Upper lobe of right lung (tissue), 1 donor: ENCODE measurements around the gene ASB8. TPM values are rescaled to one million over a fixed set of nuclear protein-coding genes. Genes with fewer than 3 reads are reported as not detected.

Source experiments
- ATAC-seq: fragments of 200-7000 bp; cut with Tn5 transposase; one replicate; pipeline ENCODE4 v1.9.1; 2020; ENCODE audit warnings: mild to moderate bottlenecking, moderate library complexity
- DNase-seq: peaks from one replicate; pipeline ENCODE4 v3.0.0-alpha.2; 2020
- H3K27ac ChIP-seq: fragments of 200-600 bp; one replicate; pipeline ENCODE4 v1.8.0; 2022
- H3K27me3 ChIP-seq: fragments of 200-600 bp; one replicate; pipeline ENCODE4 v1.8.0; 2022; ENCODE audit warnings: mild to moderate bottlenecking
- H3K36me3 ChIP-seq: fragments of 200-600 bp; one replicate; pipeline ENCODE4 v1.8.0; 2022
- H3K4me1 ChIP-seq: fragments of 200-600 bp; one replicate; pipeline ENCODE4 v1.8.0; 2022
- H3K4me3 ChIP-seq: fragments of 200-600 bp; one replicate; pipeline ENCODE4 v1.8.0; 2022; ENCODE audit warnings: mild to moderate bottlenecking
- H3K9me3 ChIP-seq: fragments of 200-600 bp; one replicate; pipeline ENCODE4 v1.8.0; 2022
- CTCF ChIP-seq: fragments of 200-600 bp; IDR thresholded peaks from one replicate; pipeline ENCODE4 v1.8.0; 2022; ENCODE audit warnings: antibody characterized with exemption
- intact Hi-C: fragments of 100-400 bp; cut with DNase I; formaldehyde crosslinking; loops from one replicate; pipeline ENCODE4 v1.11.0; 2022
- total RNA-seq: library from RNA; stranded (reverse); fragmentation: NEBNext Ultra II Directional; extraction: Animal tissue kit (Norgen Biotek cat#: 25700); gene quantifications from one replicate; pipeline ENCODE4 v1.2.1, GENCODE V29; 2021
- donor health status: DM: no; HTN: yes; CAD: no; lungs with severe emphysema.

The ASB8 gene
- total RNA-seq, 1 donor from 2014 or later, result 34.5 TPM

- DNase-seq (no peak), ATAC-seq (no peak)
- Histone ChIP-seq H3K9me3 (no peaks in the 10 kb centered on the region), H3K27ac (no peak overlapping the region), H3K4me3 (no peak overlapping the region), H3K36me3 (peaks cover 16% of the 10 kb centered on the region), H3K27me3 (no peaks in the 10 kb centered on the region), H3K4me1 (peaks cover 7% of the 10 kb centered on the region)
- intact Hi-C loops, result no loop called here
- no peak for TF ChIP-seq CTCF
Measured at GRCh38 chr12:48123169-48123568, 34.1 kb downstream of the ASB8 start.

GRCh38 chr12:48122065-48122834 is 35.1 kb downstream of the ASB8 start:
- DNase-seq, result no peak
- Histone ChIP-seq H3K36me3 (peaks cover 16% of the 10 kb centered on the region), H3K9me3 (no peaks in the 10 kb centered on the region), H3K27ac (no peak overlapping the region), H3K27me3 (no peaks in the 10 kb centered on the region), H3K4me3 (no peak overlapping the region), H3K4me1 (peaks cover 8% of the 10 kb centered on the region)
- no peak for ATAC-seq
- TF ChIP-seq CTCF, result no peak
- intact Hi-C loops, result no loop called here

GRCh38 chr12:48121522-48121921 is 35.8 kb downstream of the ASB8 start:
- H3K4me1 ChIP-seq, result peaks cover 8% of the 10 kb centered on the region
- no peak overlapping the region for H3K27ac ChIP-seq
- intact Hi-C loops, result no loop called here
- H3K27me3 ChIP-seq, result no peaks in the 10 kb centered on the region
- ATAC-seq (no peak), DNase-seq (no peak)
- no peak for TF ChIP-seq CTCF
- H3K36me3 ChIP-seq, result peaks cover 16% of the 10 kb centered on the region
- H3K4me3 ChIP-seq, result no peak overlapping the region
- no peaks in the 10 kb centered on the region for H3K9me3 ChIP-seq

- no peak for ATAC-seq
- intact Hi-C loops, result no loop called here
- no peak for TF ChIP-seq CTCF
- DNase-seq, result no peak
- Histone ChIP-seq H3K4me3 (peak overlapping the region; percentile 68), H3K9me3 (no peaks in the 10 kb centered on the region), H3K27me3 (no peaks in the 10 kb centered on the region), H3K4me1 (peaks cover 8% of the 10 kb centered on the region), H3K36me3 (peaks cover 16% of the 10 kb centered on the region), H3K27ac (no peak overlapping the region)
Measured at GRCh38 chr12:48119834-48120195, 37.5 kb downstream of the ASB8 start.

- no peak for TF ChIP-seq CTCF
- DNase-seq (peak; percentile 82), ATAC-seq (peak; percentile 100)
- peak within 1 kb of the TSS; percentile 45 for H3K27ac ChIP-seq
- peak within 1 kb of the TSS; percentile 68 for H3K4me3 ChIP-seq
- H3K36me3 ChIP-seq, result peaks cover 12% of the 10 kb centered on the region
- H3K4me1 ChIP-seq, result peaks cover 8% of the 10 kb centered on the region
- intact Hi-C loops, result no loop called here
- H3K27me3 ChIP-seq, result no peaks in the 10 kb centered on the region
- no peaks in the 10 kb centered on the region for H3K9me3 ChIP-seq
Measured at GRCh38 chr12:48119078-48119833, 38.1 kb downstream of the ASB8 start, which contains the start of gene PFKM. TSS of gene PFKM (plus strand) at chr12:48119364. CDS start at chr12:48122775, 3,411 bp downstream.
